Adipocyte (in vitro differentiated cells): Measurements from ENCODE around the gene LEP.

Source experiments
- DNase-seq: peaks from one replicate; pipeline ENCODE4 v3.0.0-alpha.2; 2015; ENCODE audit warnings: low read depth
- H3K27me3 ChIP-seq: replicated peaks from 2 replicates; pipeline ENCODE4 v1.7.0; 2013; ENCODE audit warnings: mild to moderate bottlenecking, low read length, moderate library complexity; ENCODE audit not compliant: control insufficient read depth, insufficient read depth
- H3K36me3 ChIP-seq: 2 replicates; pipeline ENCODE4 v1.7.0; 2013; ENCODE audit warnings: low read length, mild to moderate bottlenecking, moderate library complexity; ENCODE audit not compliant: control insufficient read depth, insufficient read depth, severe bottlenecking
- H3K4me1 ChIP-seq: 2 replicates; pipeline ENCODE4 v1.7.0; 2013; ENCODE audit warnings: mild to moderate bottlenecking, low read length, moderate library complexity; ENCODE audit not compliant: control insufficient read depth, insufficient read depth
- H3K4me3 ChIP-seq: 2 replicates; pipeline ENCODE4 v1.7.0; 2013; ENCODE audit warnings: mild to moderate bottlenecking, low read length, moderate library complexity
- H3K9ac ChIP-seq: 2 replicates; pipeline ENCODE4 v1.7.0; 2013; ENCODE audit warnings: mild to moderate bottlenecking, low read length, moderate library complexity
- H3K9me3 ChIP-seq: 2 replicates; pipeline ENCODE4 v1.7.0; 2013; ENCODE audit warnings: mild to moderate bottlenecking, low read length, moderate library complexity; ENCODE audit not compliant: control insufficient read depth

Gene LEP

GRCh38 chr7:128253701-128254100 lies 12.6 kb downstream of the LEP start:
- DNase-seq: no peak
- Histone ChIP-seq H3K9me3 (no peaks in the 10 kb centered on the region), H3K4me3 (no peak overlapping the region), H3K4me1 (no peaks in the 10 kb centered on the region), H3K9ac (no peak overlapping the region), H3K27me3 (peaks cover 11% of the 10 kb centered on the region), H3K36me3 (no peaks in the 10 kb centered on the region)

- Histone ChIP-seq H3K36me3 (no peaks in the 10 kb centered on the region), H3K9ac (no peak overlapping the region), H3K4me1 (no peaks in the 10 kb centered on the region), H3K27me3 (peaks cover 11% of the 10 kb centered on the region), H3K9me3 (no peaks in the 10 kb centered on the region), H3K4me3 (no peak overlapping the region)
- no peak for DNase-seq
Observed at GRCh38 chr7:128254470-128254869, 13.4 kb downstream of the LEP start.

GRCh38 chr7:128255271-128255670 lies 14.2 kb downstream of the LEP start:
- no peak for DNase-seq

GRCh38 chr7:128257458-128257857 lies 16.4 kb downstream of the LEP start:
- Histone ChIP-seq H3K4me3 (no peak overlapping the region), H3K9me3 (no peaks in the 10 kb centered on the region), H3K4me1 (no peaks in the 10 kb centered on the region), H3K27me3 (no peaks in the 10 kb centered on the region), H3K36me3 (no peaks in the 10 kb centered on the region), H3K9ac (no peak overlapping the region)
- DNase-seq: no peak

More at GRCh38 chr7:128255271-128255670, 14.2 kb downstream of the LEP start:
- Histone ChIP-seq H3K9me3 (no peaks in the 10 kb centered on the region), H3K36me3 (no peaks in the 10 kb centered on the region), H3K4me1 (no peaks in the 10 kb centered on the region), H3K27me3 (peaks cover 11% of the 10 kb centered on the region), H3K9ac (no peak overlapping the region), H3K4me3 (no peak overlapping the region)

GRCh38 chr7:128259131-128260061 lies 18.3 kb downstream of the LEP start:
- H3K4me1 ChIP-seq: peaks cover 12% of the 10 kb centered on the region
- peak overlapping the region; percentile 9 for H3K9ac ChIP-seq
- no peaks in the 10 kb centered on the region for H3K9me3 ChIP-seq
- H3K36me3 ChIP-seq: no peaks in the 10 kb centered on the region
- no peaks in the 10 kb centered on the region for H3K27me3 ChIP-seq
- peak; percentile 42 for DNase-seq
- H3K4me3 ChIP-seq: no peak overlapping the region

- no peaks in the 10 kb centered on the region for H3K36me3 ChIP-seq
- peaks cover 19% of the 10 kb centered on the region for H3K4me1 ChIP-seq
- H3K27me3 ChIP-seq: no peaks in the 10 kb centered on the region
- no peaks in the 10 kb centered on the region for H3K9me3 ChIP-seq
- no peak overlapping the region for H3K9ac ChIP-seq
- no peak overlapping the region for H3K4me3 ChIP-seq
- no peak for DNase-seq
Observed at GRCh38 chr7:128260069-128260795, 19.2 kb downstream of the LEP start.

GRCh38 chr7:128262273-128263028 lies 21.4 kb downstream of the LEP start:
- no peak for DNase-seq
- Histone ChIP-seq H3K36me3 (no peaks in the 10 kb centered on the region), H3K4me3 (no peak overlapping the region), H3K9ac (no peak overlapping the region), H3K4me1 (peaks cover 40% of the 10 kb centered on the region), H3K27me3 (no peaks in the 10 kb centered on the region), H3K9me3 (no peaks in the 10 kb centered on the region)

GRCh38 chr7:128263420-128263819 lies 22.3 kb downstream of the LEP start:
- H3K9ac ChIP-seq: peak overlapping the region; percentile 57
- no peaks in the 10 kb centered on the region for H3K9me3 ChIP-seq
- H3K4me3 ChIP-seq: no peak overlapping the region
- H3K36me3 ChIP-seq: no peaks in the 10 kb centered on the region
- DNase-seq: no peak
- peaks cover 49% of the 10 kb centered on the region for H3K4me1 ChIP-seq
- no peaks in the 10 kb centered on the region for H3K27me3 ChIP-seq

- H3K27me3 ChIP-seq: no peaks in the 10 kb centered on the region
- H3K4me1 ChIP-seq: peaks cover 54% of the 10 kb centered on the region
- H3K9me3 ChIP-seq: no peaks in the 10 kb centered on the region
- no peaks in the 10 kb centered on the region for H3K36me3 ChIP-seq
- H3K9ac ChIP-seq: no peak overlapping the region
- DNase-seq: no peak
- H3K4me3 ChIP-seq: no peak overlapping the region
Observed at GRCh38 chr7:128264477-128264876, 23.4 kb downstream of the LEP start.

GRCh38 chr7:128265156-128265905 lies 24.3 kb downstream of the LEP start:
- Histone ChIP-seq H3K27me3 (no peaks in the 10 kb centered on the region), H3K4me1 (peaks cover 54% of the 10 kb centered on the region), H3K4me3 (no peak overlapping the region), H3K36me3 (no peaks in the 10 kb centered on the region), H3K9me3 (no peaks in the 10 kb centered on the region), H3K9ac (no peak overlapping the region)
- DNase-seq: no peak
